Measurements from ENCODE around the gene SERPINA4. TPM values are rescaled to one million over a fixed set of nuclear protein-coding genes. Genes with fewer than 3 reads are reported as not detected.

The SERPINA4 gene
- total and polyA plus RNA-seq, 2 experiments from 2014 or later, result not detected

DNA sequence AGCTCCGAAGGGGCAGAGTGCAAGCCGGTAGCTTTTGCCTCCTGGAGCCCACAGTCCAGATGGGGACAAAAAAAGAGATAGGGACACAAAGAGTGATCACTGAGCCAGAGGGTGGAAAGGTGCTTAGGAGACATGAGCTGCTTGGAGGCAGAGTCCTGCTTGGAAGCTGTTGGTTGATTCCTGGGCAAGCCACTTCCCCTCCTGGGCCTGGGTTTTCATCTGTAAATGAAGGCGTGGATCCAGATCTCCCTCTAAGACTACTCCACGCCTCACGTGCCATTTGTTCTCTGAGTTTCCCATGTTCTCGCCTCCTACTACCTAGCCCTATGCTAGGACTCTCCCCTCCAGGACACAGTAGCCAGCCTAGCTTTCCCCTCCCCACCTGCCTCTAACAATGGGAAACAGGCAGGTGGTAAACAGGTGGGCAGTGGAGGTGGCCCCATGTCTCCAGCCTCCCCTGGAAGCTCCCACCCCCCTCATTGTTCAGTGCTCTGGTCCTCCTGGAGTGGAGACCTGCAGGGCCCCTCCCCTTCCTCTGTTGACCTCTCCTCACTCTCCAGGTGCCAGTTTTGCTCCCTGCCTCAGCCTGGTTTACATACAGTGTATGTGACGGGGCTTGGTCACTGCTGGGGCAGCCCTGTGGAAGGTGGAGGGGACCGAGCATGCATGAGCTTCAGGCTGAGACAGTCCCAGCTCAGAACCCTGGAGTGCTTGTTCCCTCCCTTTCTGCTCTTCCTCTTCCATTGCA lies 54.8 kb downstream of the SERPINA4 start:
- H4K20me1 ChIP-seq (replicated peaks; ENCODE audit: insufficient read depth), result no peaks in the 10 kb centered on the region
- H3K4me3 ChIP-seq, result no peak overlapping the region
- no peak overlapping the region for H3K27ac ChIP-seq (ENCODE audit: low read depth)
- Mint-ChIP-seq H3K4me3 (no peak overlapping the region), H3K27me3 (ENCODE audit: insufficient read depth, low read depth, poor library complexity) (peaks cover 6% of the 10 kb centered on the region), H3K27ac (no peak overlapping the region), H3K9me3 (peaks cover 42% of the 10 kb centered on the region), H3K4me1 (peaks cover 5% of the 10 kb centered on the region; the same call in 1 of the 3 replicates), H3K36me3 (ENCODE audit: low read depth) (peaks cover 17% of the 10 kb centered on the region; the same call in 2 of the 3 replicates)
- no peak overlapping the region for H2AFZ ChIP-seq
- TF ChIP-seq JUNB (IDR thresholded peaks at IDR 0.05; ENCODE audit: unreplicated experiment) (no peak), POLR2AphosphoS5 (IDR thresholded peaks at IDR 0.05; ENCODE audit: low read depth) (no peak)
- TF ChIP-seq, protein P1, sequence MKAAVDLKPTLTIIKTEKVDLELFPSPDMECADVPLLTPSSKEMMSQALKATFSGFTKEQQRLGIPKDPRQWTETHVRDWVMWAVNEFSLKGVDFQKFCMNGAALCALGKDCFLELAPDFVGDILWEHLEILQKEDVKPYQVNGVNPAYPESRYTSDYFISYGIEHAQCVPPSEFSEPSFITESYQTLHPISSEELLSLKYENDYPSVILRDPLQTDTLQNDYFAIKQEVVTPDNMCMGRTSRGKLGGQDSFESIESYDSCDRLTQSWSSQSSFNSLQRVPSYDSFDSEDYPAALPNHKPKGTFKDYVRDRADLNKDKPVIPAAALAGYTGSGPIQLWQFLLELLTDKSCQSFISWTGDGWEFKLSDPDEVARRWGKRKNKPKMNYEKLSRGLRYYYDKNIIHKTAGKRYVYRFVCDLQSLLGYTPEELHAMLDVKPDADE (IDR thresholded peaks at IDR 0.05), result no peak
- no peaks in the 10 kb centered on the region for H3K27me3 ChIP-seq (ENCODE audit: insufficient read depth)
- no peaks in the 10 kb centered on the region; the same call in 1 of the 2 replicates for H3K9me2 ChIP-seq (ENCODE audit: insufficient read depth)
- H3K36me3 ChIP-seq (ENCODE audit: insufficient read depth), result no peaks in the 10 kb centered on the region
- ATAC-seq (no peak), DNase-seq (ENCODE audit: low spot score) (no peak)
- H3K4me1 ChIP-seq (ENCODE audit: insufficient read depth), result no peaks in the 10 kb centered on the region
- H3K4me2 ChIP-seq, result no peak overlapping the region
- no peaks in the 10 kb centered on the region for H3K79me2 ChIP-seq (replicated peaks; ENCODE audit: insufficient read depth)
- no peaks in the 10 kb centered on the region for H3F3A ChIP-seq (replicated peaks; ENCODE audit: low read depth)

DNA sequence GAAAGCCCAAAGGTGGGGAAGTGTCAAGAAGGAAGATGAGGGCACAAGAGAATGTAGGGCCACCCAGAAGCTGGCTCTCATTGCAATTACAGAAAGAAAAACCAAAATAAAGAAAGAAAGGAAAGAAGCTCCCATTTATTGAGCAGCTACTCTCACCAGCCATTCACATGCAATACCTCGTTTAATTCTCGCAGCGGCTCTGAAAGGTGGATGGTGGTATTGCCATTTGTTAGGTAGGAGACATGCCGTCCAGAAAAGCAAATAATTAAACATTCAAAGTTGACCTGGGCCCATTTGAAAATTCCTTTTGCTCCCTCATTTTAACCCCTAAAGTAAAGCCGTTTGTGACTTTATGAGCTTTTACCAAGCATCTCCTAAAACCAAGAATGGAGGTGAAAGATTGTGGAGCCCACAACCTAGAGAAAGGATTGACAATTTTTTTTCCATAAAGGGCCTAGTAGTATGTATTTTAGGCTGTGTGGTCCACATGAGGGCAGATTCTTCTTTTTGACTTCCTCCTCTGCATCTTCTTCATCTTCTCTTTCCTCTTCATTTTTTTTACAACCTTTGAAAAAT lies 56.2 kb downstream of the SERPINA4 start:
- no peak overlapping the region for H3K27ac ChIP-seq (ENCODE audit: low read depth)
- no peaks in the 10 kb centered on the region for H4K20me1 ChIP-seq (replicated peaks; ENCODE audit: insufficient read depth)
- no peak overlapping the region for H3K4me3 ChIP-seq
- Mint-ChIP-seq H3K4me3 (no peak overlapping the region), H3K36me3 (ENCODE audit: low read depth) (peaks cover 17% of the 10 kb centered on the region; the same call in 2 of the 3 replicates), H3K27ac (no peak overlapping the region), H3K4me1 (peaks cover 5% of the 10 kb centered on the region; the same call in 1 of the 3 replicates), H3K9me3 (peaks cover 42% of the 10 kb centered on the region), H3K27me3 (ENCODE audit: insufficient read depth, low read depth, poor library complexity) (peaks cover 8% of the 10 kb centered on the region)
- H3F3A ChIP-seq (replicated peaks; ENCODE audit: low read depth), result no peaks in the 10 kb centered on the region
- H3K9me2 ChIP-seq (ENCODE audit: insufficient read depth), result no peaks in the 10 kb centered on the region; the same call in 1 of the 2 replicates
- DNase-seq (ENCODE audit: low spot score) (no peak), ATAC-seq (no peak)
- no peaks in the 10 kb centered on the region for H3K4me1 ChIP-seq (ENCODE audit: insufficient read depth)
- no peaks in the 10 kb centered on the region for H3K27me3 ChIP-seq (ENCODE audit: insufficient read depth)
- H3K4me2 ChIP-seq, result no peak overlapping the region
- no peak overlapping the region for H2AFZ ChIP-seq
- no peaks in the 10 kb centered on the region for H3K36me3 ChIP-seq (ENCODE audit: insufficient read depth)
- no peaks in the 10 kb centered on the region for H3K79me2 ChIP-seq (replicated peaks; ENCODE audit: insufficient read depth)
- TF ChIP-seq, protein P1 (IDR thresholded peaks at IDR 0.05), result no peak
- TF ChIP-seq CREB1 (CRISPR knock-in tag; IDR thresholded peaks at IDR 0.05; ENCODE audit: low read depth), result no peak
- TF ChIP-seq, protein P2, sequence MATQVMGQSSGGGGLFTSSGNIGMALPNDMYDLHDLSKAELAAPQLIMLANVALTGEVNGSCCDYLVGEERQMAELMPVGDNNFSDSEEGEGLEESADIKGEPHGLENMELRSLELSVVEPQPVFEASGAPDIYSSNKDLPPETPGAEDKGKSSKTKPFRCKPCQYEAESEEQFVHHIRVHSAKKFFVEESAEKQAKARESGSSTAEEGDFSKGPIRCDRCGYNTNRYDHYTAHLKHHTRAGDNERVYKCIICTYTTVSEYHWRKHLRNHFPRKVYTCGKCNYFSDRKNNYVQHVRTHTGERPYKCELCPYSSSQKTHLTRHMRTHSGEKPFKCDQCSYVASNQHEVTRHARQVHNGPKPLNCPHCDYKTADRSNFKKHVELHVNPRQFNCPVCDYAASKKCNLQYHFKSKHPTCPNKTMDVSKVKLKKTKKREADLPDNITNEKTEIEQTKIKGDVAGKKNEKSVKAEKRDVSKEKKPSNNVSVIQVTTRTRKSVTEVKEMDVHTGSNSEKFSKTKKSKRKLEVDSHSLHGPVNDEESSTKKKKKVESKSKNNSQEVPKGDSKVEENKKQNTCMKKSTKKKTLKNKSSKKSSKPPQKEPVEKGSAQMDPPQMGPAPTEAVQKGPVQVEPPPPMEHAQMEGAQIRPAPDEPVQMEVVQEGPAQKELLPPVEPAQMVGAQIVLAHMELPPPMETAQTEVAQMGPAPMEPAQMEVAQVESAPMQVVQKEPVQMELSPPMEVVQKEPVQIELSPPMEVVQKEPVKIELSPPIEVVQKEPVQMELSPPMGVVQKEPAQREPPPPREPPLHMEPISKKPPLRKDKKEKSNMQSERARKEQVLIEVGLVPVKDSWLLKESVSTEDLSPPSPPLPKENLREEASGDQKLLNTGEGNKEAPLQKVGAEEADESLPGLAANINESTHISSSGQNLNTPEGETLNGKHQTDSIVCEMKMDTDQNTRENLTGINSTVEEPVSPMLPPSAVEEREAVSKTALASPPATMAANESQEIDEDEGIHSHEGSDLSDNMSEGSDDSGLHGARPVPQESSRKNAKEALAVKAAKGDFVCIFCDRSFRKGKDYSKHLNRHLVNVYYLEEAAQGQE (IDR thresholded peaks at IDR 0.05; ENCODE audit: unreplicated experiment), result no peak
- no peak for TF ChIP-seq EZH2phosphoT487 (IDR thresholded peaks at IDR 0.05; ENCODE audit: unreplicated experiment)
- no peak for TF ChIP-seq ZNF331 (CRISPR knock-in tag; IDR thresholded peaks at IDR 0.05; ENCODE audit: low read depth)
- no peak for TF ChIP-seq NANOG (IDR thresholded peaks at IDR 0.05; ENCODE audit: borderline replicate concordance)
- TF ChIP-seq JUNB (IDR thresholded peaks at IDR 0.05; ENCODE audit: unreplicated experiment), result no peak

All from GM23338 (cell line).